Activated B cell treated with CpG ODN at 0.5 μM for 24 hours (primary cell): ENCODE results near the gene KAT6B. TPM values are rescaled to one million over a fixed set of nuclear protein-coding genes. Genes with fewer than 3 reads are reported as not detected.

Experiments
- ATAC-seq: fragments of 200-7000 bp; cut with Tn5 transposase; one replicate; pipeline ENCODE4 v1.10.0; 2021; ENCODE audit warnings: low read depth, mild to moderate bottlenecking, moderate library complexity
- CTCF ChIA-PET: fragments of 350-600 bp; sonication (Branson Sonifier 250); formaldehyde crosslinking; loops from one replicate; lab custom pipeline; 2021; ENCODE audit warnings: antibody characterized with exemption; lab: Charles Lee
- POLR2A ChIA-PET: fragments of 350-600 bp; sonication (Branson Sonifier 250); formaldehyde crosslinking; loops from one replicate; lab custom pipeline; 2021; ENCODE audit warnings: antibody characterized with exemption; lab: Charles Lee
- DNase-seq: peaks from one replicate; pipeline ENCODE4 v3.0.0; 2022
- H3K27ac Mint-ChIP-seq: one replicate; pipeline ENCODE4 v1.8.0; 2020; ENCODE audit warnings: mixed read lengths
- H3K27me3 Mint-ChIP-seq: one replicate; pipeline ENCODE4 v1.8.0; 2021; ENCODE audit warnings: mixed read lengths
- H3K36me3 Mint-ChIP-seq: one replicate; pipeline ENCODE4 v1.8.0; 2021; ENCODE audit warnings: low read depth, mixed read lengths
- H3K4me1 Mint-ChIP-seq: one replicate; pipeline ENCODE4 v1.8.0; 2021; ENCODE audit warnings: mixed read lengths
- H3K4me3 Mint-ChIP-seq: one replicate; pipeline ENCODE4 v1.8.0; 2020; ENCODE audit warnings: mild to moderate bottlenecking, mixed read lengths
- H3K9me3 Mint-ChIP-seq: one replicate; pipeline ENCODE4 v1.8.0; 2020; ENCODE audit warnings: mixed read lengths
- CTCF ChIP-seq: fragments of 200-600 bp; IDR thresholded peaks from one replicate; pipeline ENCODE4 v1.8.0; 2022; ENCODE audit warnings: antibody characterized with exemption, mild to moderate bottlenecking
- intact Hi-C: fragments of 100-400 bp; cut with micrococcal nuclease; formaldehyde crosslinking; loops from one replicate; pipeline ENCODE4 v1.15.1; 2024
- total RNA-seq: library from RNA; stranded (reverse); gene quantifications from 2 replicates; pipeline ENCODE4 v1.2.3, GENCODE V29; 2022

Gene KAT6B
- total RNA-seq, 1 donor from 2014 or later, result 45.2 TPM

DNA sequence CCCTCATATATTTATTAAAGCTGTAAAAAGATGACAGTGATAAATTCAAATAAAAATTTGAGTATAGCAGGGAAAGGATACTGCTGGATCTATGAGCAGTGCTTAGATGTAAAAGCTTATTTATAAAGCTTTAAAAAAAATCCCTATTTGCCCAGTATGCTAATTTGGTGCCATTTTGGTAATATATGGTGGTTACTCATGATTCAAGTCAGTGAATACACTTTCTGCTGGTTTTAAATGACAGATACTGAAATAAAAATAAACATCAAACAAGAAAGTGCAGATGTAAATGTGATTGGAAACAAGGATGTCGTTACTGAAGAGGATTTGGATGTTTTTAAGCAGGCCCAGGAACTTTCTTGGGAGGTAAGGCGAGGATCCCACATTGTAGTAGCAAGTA, 150.7 kb downstream of the KAT6B start:
- peak overlapping the region; percentile 84 for H3K27ac Mint-ChIP-seq
- no peaks in the 10 kb centered on the region for H3K9me3 Mint-ChIP-seq
- intact Hi-C loops, result loop anchor here (1.0 to 5.0 kb wide), 3 partner anchors 80 to 151 kb away; partner anchors contain the start of gene KAT6B
- DNase-seq (no peak), ATAC-seq (peak; percentile 8)
- no peak for TF ChIP-seq CTCF
- H3K36me3 Mint-ChIP-seq, result peaks cover 39% of the 10 kb centered on the region
- peak overlapping the region; percentile 72 for H3K4me3 Mint-ChIP-seq
- POLR2A ChIA-PET, result interaction anchor here (0.6 to 2.6 kb wide), 6 partner anchors 9 to 1790 kb away, joined by 3 to 21 read pairs (median 4); no protein-coding TSS in a partner anchor
- H3K4me1 Mint-ChIP-seq, result peaks cover 51% of the 10 kb centered on the region
- H3K27me3 Mint-ChIP-seq, result no peaks in the 10 kb centered on the region
- CTCF ChIA-PET, result no interaction called here

GRCh38 chr10:74977913-74978847, 151.8 kb downstream of the KAT6B start:
- ATAC-seq (peak; percentile 83), DNase-seq (no peak)
- Mint-ChIP-seq H3K4me1 (peaks cover 62% of the 10 kb centered on the region), H3K36me3 (peaks cover 37% of the 10 kb centered on the region), H3K27me3 (no peaks in the 10 kb centered on the region), H3K9me3 (no peaks in the 10 kb centered on the region), H3K4me3 (peak overlapping the region; percentile 72), H3K27ac (peak overlapping the region; percentile 84)
- POLR2A ChIA-PET, result interaction anchor here (0.6 to 2.6 kb wide), 7 partner anchors 8 to 1791 kb away, joined by 3 to 21 read pairs (median 5); no protein-coding TSS in a partner anchor
- TF ChIP-seq CTCF, result no peak
- intact Hi-C loops, result loop anchor here (1.0 to 5.0 kb wide), 5 partner anchors 23 to 152 kb away; partner anchors contain the start of gene KAT6B
- CTCF ChIA-PET, result no interaction called here

GRCh38 chr10:74981831-74982633, 155.6 kb downstream of the KAT6B start:
- H3K9me3 Mint-ChIP-seq, result no peaks in the 10 kb centered on the region
- H3K4me3 Mint-ChIP-seq, result no peak overlapping the region
- ATAC-seq (no peak), DNase-seq (no peak)
- intact Hi-C loops, result no loop called here
- H3K4me1 Mint-ChIP-seq, result peaks cover 45% of the 10 kb centered on the region
- CTCF ChIA-PET, result interaction anchor here (0.7 to 1.6 kb wide), 6 partner anchors 9 to 242 kb away, joined by 3 to 4 read pairs (median 3); no protein-coding TSS in a partner anchor
- POLR2A ChIA-PET, result interaction anchor here (0.6 kb wide), 1 partner anchor 384 kb away, joined by 13 read pairs; no protein-coding TSS in a partner anchor
- peaks cover 38% of the 10 kb centered on the region for H3K36me3 Mint-ChIP-seq
- no peaks in the 10 kb centered on the region for H3K27me3 Mint-ChIP-seq
- no peak for TF ChIP-seq CTCF
- H3K27ac Mint-ChIP-seq, result no peak overlapping the region

DNA sequence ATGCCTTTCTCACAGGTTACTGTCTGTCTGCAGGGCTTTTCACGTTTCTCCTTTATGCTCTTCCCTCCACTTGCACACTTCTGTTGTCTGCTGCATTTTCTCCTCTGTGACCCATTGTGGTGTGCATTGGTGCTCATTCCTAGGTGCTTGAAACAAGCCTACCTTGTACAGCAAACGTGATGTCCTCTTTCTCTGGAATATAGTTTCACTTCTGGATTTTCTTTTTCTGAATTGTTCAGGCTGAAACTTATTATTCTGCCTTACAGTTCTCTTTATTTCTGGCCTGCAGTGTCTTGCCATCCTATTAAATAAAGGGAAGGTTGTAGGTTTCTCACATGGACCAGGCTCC, 156.2 kb downstream of the KAT6B start:
- H3K27me3 Mint-ChIP-seq, result no peaks in the 10 kb centered on the region
- TF ChIP-seq CTCF, result no peak
- H3K36me3 Mint-ChIP-seq, result peaks cover 41% of the 10 kb centered on the region
- DNase-seq (no peak), ATAC-seq (no peak)
- peak overlapping the region; percentile 26 for H3K27ac Mint-ChIP-seq
- POLR2A ChIA-PET, result interaction anchor here (1.2 kb wide), 1 partner anchor 19 kb away, joined by 3 read pairs; no protein-coding TSS in a partner anchor
- no peak overlapping the region for H3K4me3 Mint-ChIP-seq
- peaks cover 39% of the 10 kb centered on the region for H3K4me1 Mint-ChIP-seq
- CTCF ChIA-PET, result interaction anchor here (1.0 to 1.6 kb wide), 6 partner anchors 9 to 243 kb away, joined by 3 to 4 read pairs (median 3); no protein-coding TSS in a partner anchor
- intact Hi-C loops, result no loop called here
- H3K9me3 Mint-ChIP-seq, result no peaks in the 10 kb centered on the region
